ENCODE measurements around the gene SP3. TPM values are rescaled to one million over a fixed set of nuclear protein-coding genes. Genes with fewer than 3 reads are reported as not detected.

The SP3 gene
- total RNA-seq, 1 donor from 2014 or later = 210 TPM

- DNase-seq (ENCODE audit: low spot score) = no peak
- peak overlapping the region; percentile 98 for H3K27ac Mint-ChIP-seq
- Histone ChIP-seq H3K9ac (peak overlapping the region; percentile 65), H2AFZ (replicated peaks) (no peak overlapping the region), H3K36me3 (peaks cover 17% of the 10 kb centered on the region), H3K79me2 (ENCODE audit: low read depth) (peaks cover 78% of the 10 kb centered on the region), H3K27ac (peak overlapping the region; percentile 97), H3K4me3 (peak overlapping the region; percentile 99), H3K4me1 (peaks cover 28% of the 10 kb centered on the region), H3K27me3 (no peaks in the 10 kb centered on the region), H3K9me3 (ENCODE audit: low read depth) (peaks cover 4% of the 10 kb centered on the region), H3F3A (ENCODE audit: low read depth) (peaks cover 33% of the 10 kb centered on the region), H3K4me2 (peak overlapping the region; percentile 100), H4K20me1 (ENCODE audit: low read depth) (peaks cover 27% of the 10 kb centered on the region)
- H3K4me3 Mint-ChIP-seq = peak overlapping the region; percentile 96
- TF ChIP-seq EZH2 (IDR thresholded peaks at IDR 0.05) (no peak), EZH2phosphoT487 (IDR thresholded peaks at IDR 0.05) (no peak), CTCF (IDR thresholded peaks at IDR 0.05) (no peak)
- H3K27me3 Mint-ChIP-seq (ENCODE audit: insufficient read depth, low read depth) = peaks cover 13% of the 10 kb centered on the region
- H3K36me3 Mint-ChIP-seq = peaks cover 33% of the 10 kb centered on the region
- H3K4me1 Mint-ChIP-seq = peaks cover 26% of the 10 kb centered on the region
- peaks cover 27% of the 10 kb centered on the region for H3K9me3 Mint-ChIP-seq
Observed at GRCh38 chr2:173962583-173963110, 2.5 kb downstream of the SP3 start.

GRCh38 chr2:173962031-173962430 is 3.1 kb downstream of the SP3 start:
- peak overlapping the region; percentile 65 for H3K9ac ChIP-seq
- H3K27ac Mint-ChIP-seq = peak overlapping the region; percentile 48

GRCh38 chr2:173961346-173961705 is 3.8 kb downstream of the SP3 start:
- peak overlapping the region; percentile 100 for H3K4me2 ChIP-seq
- H3K9me3 ChIP-seq (ENCODE audit: low read depth) = peaks cover 4% of the 10 kb centered on the region
- H3K27ac Mint-ChIP-seq = no peak overlapping the region
- TF ChIP-seq CTCF (IDR thresholded peaks at IDR 0.05) = no peak
- TF ChIP-seq EZH2 (IDR thresholded peaks at IDR 0.05) = no peak
- TF ChIP-seq EZH2phosphoT487 (IDR thresholded peaks at IDR 0.05) = no peak
- H3K4me1 Mint-ChIP-seq = peaks cover 18% of the 10 kb centered on the region
- H3F3A ChIP-seq (ENCODE audit: low read depth) = peaks cover 31% of the 10 kb centered on the region
- peaks cover 24% of the 10 kb centered on the region for H3K4me1 ChIP-seq
- H3K9ac ChIP-seq = no peak overlapping the region
- no peak overlapping the region for H3K4me3 Mint-ChIP-seq
- no peaks in the 10 kb centered on the region for H3K27me3 ChIP-seq
- H3K79me2 ChIP-seq (ENCODE audit: low read depth) = peaks cover 78% of the 10 kb centered on the region
- H3K9me3 Mint-ChIP-seq = peaks cover 32% of the 10 kb centered on the region
- peaks cover 40% of the 10 kb centered on the region for H4K20me1 ChIP-seq (ENCODE audit: low read depth)
- H3K4me3 ChIP-seq = peak overlapping the region; percentile 99
- H2AFZ ChIP-seq (replicated peaks) = no peak overlapping the region
- H3K27me3 Mint-ChIP-seq (ENCODE audit: insufficient read depth, low read depth) = peaks cover 13% of the 10 kb centered on the region
- peaks cover 17% of the 10 kb centered on the region for H3K36me3 ChIP-seq
- no peak for DNase-seq (ENCODE audit: low spot score)
- H3K36me3 Mint-ChIP-seq = peaks cover 46% of the 10 kb centered on the region
- H3K27ac ChIP-seq = no peak overlapping the region

More at GRCh38 chr2:173962031-173962430, 3.1 kb downstream of the SP3 start:
- Histone ChIP-seq H2AFZ (replicated peaks) (no peak overlapping the region), H3K27ac (no peak overlapping the region), H3K9me3 (ENCODE audit: low read depth) (peaks cover 4% of the 10 kb centered on the region), H4K20me1 (ENCODE audit: low read depth) (peaks cover 33% of the 10 kb centered on the region), H3K27me3 (no peaks in the 10 kb centered on the region), H3F3A (ENCODE audit: low read depth) (peaks cover 33% of the 10 kb centered on the region), H3K4me2 (peak overlapping the region; percentile 100), H3K36me3 (peaks cover 17% of the 10 kb centered on the region), H3K79me2 (ENCODE audit: low read depth) (peaks cover 78% of the 10 kb centered on the region), H3K4me1 (peaks cover 28% of the 10 kb centered on the region), H3K4me3 (peak overlapping the region; percentile 99)
- Mint-ChIP-seq H3K36me3 (peaks cover 39% of the 10 kb centered on the region), H3K9me3 (peaks cover 28% of the 10 kb centered on the region), H3K4me3 (peak overlapping the region; percentile 96), H3K27me3 (ENCODE audit: insufficient read depth, low read depth) (peaks cover 13% of the 10 kb centered on the region), H3K4me1 (peaks cover 25% of the 10 kb centered on the region)
- no peak for DNase-seq (ENCODE audit: low spot score)
- TF ChIP-seq CTCF (IDR thresholded peaks at IDR 0.05) = no peak
